ENCODE results near the gene ANKRD6. TPM values are rescaled to one million over a fixed set of nuclear protein-coding genes. Genes with fewer than 3 reads are reported as not detected.
A peak's percentile ranks its signal among the peaks of the same experiment; 100 is the strongest.

Gene ANKRD6
- total and polyA plus RNA-seq, 11 donors: 3.5 to 14.1 (median 10.2) TPM

DNA sequence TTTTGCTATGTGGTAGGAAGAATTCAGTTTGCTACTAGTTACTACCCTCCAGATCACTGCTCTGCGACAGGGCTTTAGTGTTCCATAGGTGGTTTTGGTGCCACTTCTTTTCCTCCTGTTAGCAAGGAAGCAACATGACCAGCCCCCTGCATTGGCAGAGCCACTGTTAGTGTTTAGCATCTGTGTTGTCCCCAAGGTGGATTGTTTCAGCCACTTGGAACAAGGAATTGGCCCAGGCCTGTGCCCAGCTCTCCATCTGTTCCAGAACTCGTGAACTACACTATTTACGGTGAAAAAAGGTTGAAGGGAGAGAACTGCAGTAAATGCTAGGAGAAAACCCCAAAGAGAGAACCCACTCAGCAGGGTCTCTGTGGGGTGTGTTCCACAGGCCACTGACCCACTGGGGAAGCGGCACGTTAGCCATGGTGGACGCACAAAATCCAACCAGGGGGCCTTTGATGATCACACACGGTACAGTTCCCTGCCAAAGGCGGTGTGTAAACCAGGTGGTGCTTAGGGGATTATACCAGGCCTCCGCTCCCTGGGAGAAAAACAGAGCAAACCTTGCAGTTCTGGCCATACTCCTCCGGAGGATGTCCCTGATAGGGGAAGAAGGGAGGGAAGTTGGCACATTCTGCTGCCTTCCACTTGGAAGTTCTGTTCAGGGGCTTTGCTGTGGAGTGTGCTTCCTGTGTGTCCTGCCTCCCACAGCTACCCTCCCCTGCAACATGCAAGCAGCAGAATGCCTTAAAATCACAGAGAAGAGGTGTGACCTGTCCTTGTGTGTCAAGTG is 133.3 kb downstream of the ANKRD6 start:
- intact Hi-C loops (cut with DNase I): no loop called here
- peaks cover 0 to 24% (median 4%) of the 10 kb centered on the region in 12 donors for H3K4me1 ChIP-seq
- no peaks in the 10 kb centered on the region for H3K9me3 ChIP-seq
- no peak overlapping the region for H3K27ac ChIP-seq
- no peak overlapping the region for H3K4me3 ChIP-seq
- ATAC-seq (no peak), DNase-seq (no peak)
- peaks cover 0 to 4% (median 0%) of the 10 kb centered on the region in 9 donors for H3K36me3 ChIP-seq
- TF ChIP-seq POLR2A (IDR thresholded peaks at IDR 0.05): no peak
- TF ChIP-seq, protein P1, sequence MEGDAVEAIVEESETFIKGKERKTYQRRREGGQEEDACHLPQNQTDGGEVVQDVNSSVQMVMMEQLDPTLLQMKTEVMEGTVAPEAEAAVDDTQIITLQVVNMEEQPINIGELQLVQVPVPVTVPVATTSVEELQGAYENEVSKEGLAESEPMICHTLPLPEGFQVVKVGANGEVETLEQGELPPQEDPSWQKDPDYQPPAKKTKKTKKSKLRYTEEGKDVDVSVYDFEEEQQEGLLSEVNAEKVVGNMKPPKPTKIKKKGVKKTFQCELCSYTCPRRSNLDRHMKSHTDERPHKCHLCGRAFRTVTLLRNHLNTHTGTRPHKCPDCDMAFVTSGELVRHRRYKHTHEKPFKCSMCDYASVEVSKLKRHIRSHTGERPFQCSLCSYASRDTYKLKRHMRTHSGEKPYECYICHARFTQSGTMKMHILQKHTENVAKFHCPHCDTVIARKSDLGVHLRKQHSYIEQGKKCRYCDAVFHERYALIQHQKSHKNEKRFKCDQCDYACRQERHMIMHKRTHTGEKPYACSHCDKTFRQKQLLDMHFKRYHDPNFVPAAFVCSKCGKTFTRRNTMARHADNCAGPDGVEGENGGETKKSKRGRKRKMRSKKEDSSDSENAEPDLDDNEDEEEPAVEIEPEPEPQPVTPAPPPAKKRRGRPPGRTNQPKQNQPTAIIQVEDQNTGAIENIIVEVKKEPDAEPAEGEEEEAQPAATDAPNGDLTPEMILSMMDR (IDR thresholded peaks at IDR 0.05): no peak
- no peaks in the 10 kb centered on the region for H3K27me3 ChIP-seq
- WGBS, 4 donors: 86 to 93% (median 93%) methylated on average over 10 of the region's 10 CpGs

DNA sequence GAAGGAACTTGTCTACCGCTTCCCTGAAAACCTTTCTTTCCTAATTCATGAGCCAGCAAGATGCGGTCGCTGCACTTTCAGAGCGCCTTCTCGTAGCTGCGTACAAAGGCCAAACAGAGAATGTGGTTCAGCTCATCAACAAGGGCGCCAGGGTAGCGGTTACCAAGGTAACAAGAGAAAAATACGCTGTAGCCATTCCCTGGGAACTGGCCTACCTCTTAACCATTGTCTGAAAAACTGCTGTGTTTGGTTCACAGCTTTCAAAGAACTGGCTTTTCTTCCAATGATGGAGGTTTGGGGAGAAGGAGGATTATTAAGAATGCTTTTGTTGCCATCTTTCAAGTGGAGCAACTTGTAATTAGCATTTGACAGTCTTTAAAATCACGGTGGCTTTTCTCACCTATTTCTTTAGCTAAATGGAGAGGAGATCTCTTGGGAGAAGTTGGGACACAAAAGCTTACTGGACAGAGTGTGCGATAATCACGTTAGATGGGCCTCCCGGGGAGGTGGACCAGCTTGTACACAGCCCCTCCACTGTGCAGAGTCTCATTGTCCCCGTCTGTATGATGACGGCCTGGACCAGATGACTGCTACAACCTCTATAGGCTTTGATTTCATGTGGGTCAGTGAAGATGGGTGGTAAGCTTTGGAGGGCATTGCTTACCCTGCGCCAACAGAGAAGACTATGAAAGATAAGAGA is 134.1 kb downstream of the ANKRD6 start:
- DNase-seq (no peak), ATAC-seq (no peak)
- H3K4me3 ChIP-seq: no peak overlapping the region
- H3K4me1 ChIP-seq: peaks cover 0 to 21% (median 4%) of the 10 kb centered on the region in 12 donors
- H3K9me3 ChIP-seq: no peaks in the 10 kb centered on the region
- intact Hi-C loops (cut with DNase I): no loop called here
- H3K27me3 ChIP-seq: no peaks in the 10 kb centered on the region
- peaks cover 0 to 4% (median 0%) of the 10 kb centered on the region in 9 donors for H3K36me3 ChIP-seq
- TF ChIP-seq, protein P1 (IDR thresholded peaks at IDR 0.05): no peak
- no peak for TF ChIP-seq POLR2A (IDR thresholded peaks at IDR 0.05)
- H3K27ac ChIP-seq: no peak overlapping the region
- 92 to 96% (median 93%) methylated on average over 16 of the region's 16 CpGs for WGBS, 4 donors

- peaks cover 0 to 21% (median 4%) of the 10 kb centered on the region in 12 donors for H3K4me1 ChIP-seq
- DNase-seq (no peak), ATAC-seq (peak in 1 of 4 donors; percentile 48)
- 73 to 79% (median 77%) methylated on average over 6 of the region's 6 CpGs for WGBS, 4 donors
- H3K36me3 ChIP-seq: peaks cover 0 to 4% (median 0%) of the 10 kb centered on the region in 9 donors
- H3K27ac ChIP-seq: no peak overlapping the region
- intact Hi-C loops (cut with DNase I): no loop called here
- no peaks in the 10 kb centered on the region for H3K9me3 ChIP-seq
- TF ChIP-seq POLR2A (IDR thresholded peaks at IDR 0.05): no peak
- TF ChIP-seq, protein P1 (IDR thresholded peaks at IDR 0.05): no peak
- H3K27me3 ChIP-seq: no peaks in the 10 kb centered on the region
- H3K4me3 ChIP-seq: no peak overlapping the region
Observed at GRCh38 chr6:89567630-89568390, 134.9 kb downstream of the ANKRD6 start.

Data from heart left ventricle (tissue), 16 donors.